LNCaP clone FGC (cell line): ENCODE data around the gene DCST1.
"Not testable (repeated sequence)": the region's sequence is repeated elsewhere in the genome, so short reads cannot be mapped to it uniquely, and the experiment has no call there.

Source experiments
- DNase-seq: peaks from one replicate; pipeline ENCODE4 v3.0.0-alpha.2; 2011; ENCODE audit warnings: low read depth
- H3K4me3 ChIP-seq: 2 replicates; pipeline ENCODE4 v1.5.1; 2011; ENCODE audit warnings: mild to moderate bottlenecking, low read depth, low read length, control low read depth
- CTCF ChIP-seq: IDR thresholded peaks from 2 replicates; pipeline ENCODE4 v1.5.1; 2012; ENCODE audit warnings: mild to moderate bottlenecking; ENCODE audit not compliant: control insufficient read depth, insufficient read depth; ENCODE audit errors: extremely low read depth

The DCST1 gene

GRCh38 chr1:155033524-155033923, at the start of gene DCST1, which contains the start of gene DCST2:
Gene DCST1, plus strand, starts transcription at chr1:155033824. Its CDS starts 213 bp downstream, at chr1:155034037.
Gene DCST2, minus strand, starts transcription at chr1:155033781. Its CDS starts 80 bp downstream, at chr1:155033701.
- no peak within 1 kb of the TSS for H3K4me3 ChIP-seq
- DNase-seq = no peak
- no peak for TF ChIP-seq CTCF

GRCh38 chr1:154986736-154987135, 46.9 kb upstream of the DCST1 start:
- DNase-seq = not testable (repeated sequence)

GRCh38 chr1:154987326-154987725, 46.3 kb upstream of the DCST1 start:
- H3K4me3 ChIP-seq = no peak overlapping the region
- DNase-seq = no peak
- no peak for TF ChIP-seq CTCF

More at GRCh38 chr1:154986736-154987135, 46.9 kb upstream of the DCST1 start:
- not testable (repeated sequence) for H3K4me3 ChIP-seq

- no peak overlapping the region for H3K4me3 ChIP-seq
- DNase-seq = no peak
- 0 out of 2 replicates have a peak, but pooled peaks have one; percentile 12 for TF ChIP-seq CTCF
These were observed 45.3 kb upstream of the DCST1 start for GRCh38 chr1:154988058-154988954.

GRCh38 chr1:154989195-154989860, 44.3 kb upstream of the DCST1 start:
- no peak for TF ChIP-seq CTCF
- no peak overlapping the region for H3K4me3 ChIP-seq

GRCh38 chr1:154990276-154990675, 43.3 kb upstream of the DCST1 start:
- no peak for TF ChIP-seq CTCF
- H3K4me3 ChIP-seq = no peak overlapping the region
- DNase-seq = no peak

More at GRCh38 chr1:154989195-154989860, 44.3 kb upstream of the DCST1 start:
- DNase-seq = no peak

- no peak for TF ChIP-seq CTCF
- DNase-seq = no peak
- no peak overlapping the region for H3K4me3 ChIP-seq
These were observed 40.7 kb upstream of the DCST1 start for GRCh38 chr1:154992721-154993571.
